AG04450 (cell line): Measurements from ENCODE around the gene SLC66A1. TPM values are rescaled to one million over a fixed set of nuclear protein-coding genes. Genes with fewer than 3 reads are reported as not detected.

ENCODE experiments used
- CTCF ChIA-PET: fragments of 300-600, 350-600 bp; formaldehyde crosslinking; extraction: SDS; loops from one replicate; lab custom pipeline; 2022; ENCODE audit warnings: antibody characterized with exemption, inconsistent platforms; lab: Charles Lee
- POLR2A ChIA-PET: fragments of 350-600 bp; formaldehyde crosslinking; extraction: SDS; loops from one replicate; lab custom pipeline; 2021; ENCODE audit warnings: antibody characterized with exemption, inconsistent platforms; lab: Yijun Ruan, JAX
- DNase-seq: peaks from one replicate; pipeline ENCODE4 v3.0.0-alpha.2; 2011; ENCODE audit warnings: low read depth, low spot score
- H3K27ac ChIP-seq: one replicate; pipeline ENCODE4 v1.5.1; 2012; ENCODE audit warnings: low read depth, low read length, control low read depth
- H3K27me3 ChIP-seq: one replicate; pipeline ENCODE4 v1.6.0; 2012; ENCODE audit warnings: low read length; ENCODE audit not compliant: control insufficient read depth, insufficient read depth
- H3K4me3 ChIP-seq: 2 replicates; pipeline ENCODE4 v1.5.1; 2011; ENCODE audit warnings: mild to moderate bottlenecking, low read depth, low read length, control low read depth
- H3K9me3 ChIP-seq: 2 replicates; pipeline ENCODE4 v1.5.1; 2012; ENCODE audit warnings: low read length; ENCODE audit not compliant: control insufficient read depth, insufficient read depth
- CTCF ChIP-seq: IDR thresholded peaks from 2 replicates; pipeline ENCODE4 v1.5.1; 2011; ENCODE audit warnings: low read depth, low read length, control low read depth, inconsistent platforms
- polyA plus RNA-seq: library from polyadenylated mRNA; depleted of rRNA; stranded (reverse); fragments of >200 nt; gene quantifications from 2 replicates; pipeline ENCODE4 v1.2.3, GENCODE V29; 2011

Gene SLC66A1
- polyA plus RNA-seq, 1 experiment = 11.5 TPM

- CTCF ChIA-PET = no interaction called here
Measured at GRCh38 chr1:19329188-19329587, 17.1 kb downstream of the SLC66A1 start.

GRCh38 chr1:19329611-19330010, 17.5 kb downstream of the SLC66A1 start:
- H3K27ac ChIP-seq = no peak overlapping the region
- H3K4me3 ChIP-seq = no peak overlapping the region
- TF ChIP-seq CTCF = no peak
- DNase-seq = no peak
- H3K27me3 ChIP-seq = no peaks in the 10 kb centered on the region
- CTCF ChIA-PET = no interaction called here
- POLR2A ChIA-PET = no interaction called here
- no peaks in the 10 kb centered on the region; the same call in 1 of the 2 replicates for H3K9me3 ChIP-seq

More at GRCh38 chr1:19329188-19329587, 17.1 kb downstream of the SLC66A1 start:
- no peak overlapping the region for H3K4me3 ChIP-seq
- no peak for DNase-seq
- no peak for TF ChIP-seq CTCF
- no peaks in the 10 kb centered on the region for H3K27me3 ChIP-seq
- H3K27ac ChIP-seq = no peak overlapping the region
- no peaks in the 10 kb centered on the region; the same call in 1 of the 2 replicates for H3K9me3 ChIP-seq
- POLR2A ChIA-PET = no interaction called here

- TF ChIP-seq CTCF = no peak
- Histone ChIP-seq H3K4me3 (no peak overlapping the region), H3K27ac (no peak overlapping the region), H3K27me3 (no peaks in the 10 kb centered on the region), H3K9me3 (no peaks in the 10 kb centered on the region; the same call in 1 of the 2 replicates)
- no peak for DNase-seq
- POLR2A ChIA-PET = no interaction called here
- CTCF ChIA-PET = no interaction called here
Measured at GRCh38 chr1:19330449-19331135, 18.5 kb downstream of the SLC66A1 start.

GRCh38 chr1:19331262-19331878, 19.2 kb downstream of the SLC66A1 start:
- CTCF ChIA-PET = interaction anchor here (1.2 kb wide), 1 partner anchor 10 kb away, joined by 6 read pairs; no protein-coding TSS in a partner anchor
- POLR2A ChIA-PET = interaction anchor here (0.5 kb wide), 1 partner anchor 103 kb away, joined by 6 read pairs; no protein-coding TSS in a partner anchor
- no peak overlapping the region for H3K4me3 ChIP-seq

More at GRCh38 chr1:19331262-19331878, 19.2 kb downstream of the SLC66A1 start:
- Histone ChIP-seq H3K9me3 (no peaks in the 10 kb centered on the region; the same call in 1 of the 2 replicates), H3K27me3 (no peaks in the 10 kb centered on the region), H3K27ac (no peak overlapping the region)
- DNase-seq = no peak
- TF ChIP-seq CTCF = no peak
